HCT116 (cell line): ENCODE results near the gene FAM83E. TPM values are rescaled to one million over a fixed set of nuclear protein-coding genes. Genes with fewer than 3 reads are reported as not detected.

Experiments used
- ATAC-seq: fragments of 200-7000 bp; cut with Tn5 transposase; 2 replicates; pipeline ENCODE4 v1.9.1; 2020; ENCODE audit warnings: mild to moderate bottlenecking, moderate library complexity
- BruUV-seq: library from RNA; stranded (reverse); fragments of 400-500 nt; replicated peaks from 2 replicates; lab custom pipeline; 2021; lab: Mats Ljungman, UMichigan
- CTCF ChIA-PET: fragments of 300-600 bp; sonication (Branson Sonifier 250); formaldehyde crosslinking; loops from one replicate; lab custom pipeline; 2021; ENCODE audit warnings: antibody characterized with exemption; lab: Charles Lee
- POLR2A ChIA-PET: fragments of 300-600, 350-600 bp; sonication (Branson Sonifier 250); formaldehyde crosslinking; loops from one replicate; lab custom pipeline; 2021; ENCODE audit warnings: antibody characterized with exemption; lab: Charles Lee
- RAD21 ChIA-PET, 2 experiments: fragments of 300-600 bp; sonication (Branson Sonifier 250); formaldehyde crosslinking; loops; one replicate each; lab custom pipeline; 2023; ENCODE audit warnings: low total read pairs in 2 of 2; ENCODE audit not compliant: uncharacterized antibody in 2 of 2, unreplicated experiment in 2 of 2, low non-redundant PET in 1 of 2; lab: Charles Lee
- DNase-seq: peaks from one replicate; pipeline ENCODE4 v3.0.0-alpha.2; 2010; ENCODE audit warnings: low read depth, low spot score
- H2AFZ ChIP-seq: fragments of 200-600 bp; shearing (Covaris generic), sonication (generic); 2 replicates; pipeline ENCODE4 v1.6.1; 2017; ENCODE audit warnings: low read depth, mixed run types, mixed read lengths, antibody characterized with exemption, low read length; ENCODE audit not compliant: poor library complexity, severe bottlenecking
- H3K27ac ChIP-seq: 2 replicates; pipeline ENCODE4 v1.5.1; 2012; ENCODE audit warnings: low read depth, low read length
- H3K27me3 ChIP-seq: fragments of 200-600 bp; sonication (generic); 2 replicates; pipeline ENCODE4 v1.6.1; 2016; ENCODE audit warnings: mixed run types, low read length, mixed read lengths; ENCODE audit not compliant: insufficient read depth
- H3K36me3 ChIP-seq, 2 experiments: fragments of 200-500 bp in 1 of 2; fragments of 200-600 bp in 1 of 2; sonication (Bioruptor generic) in 1 of 2; sonication (generic) in 1 of 2; 2 replicates each; pipeline versions ENCODE4 v1.5.1 to v1.6.1; 2014 to 2016; ENCODE audit warnings: low read length in 2 of 2, inconsistent platforms in 1 of 2, mixed read lengths in 1 of 2, mixed run types in 1 of 2; ENCODE audit not compliant: insufficient read depth in 2 of 2, control insufficient read depth in 1 of 2
- H3K4me1 ChIP-seq, 2 experiments: fragments of 200-600 bp in 1 of 2; sonication (generic) in 1 of 2; 2 replicates each; pipeline versions ENCODE4 v1.5.1 to v1.6.1; 2012 to 2017; ENCODE audit warnings: low read length in 2 of 2, inconsistent platforms in 1 of 2, mild to moderate bottlenecking in 1 of 2, mixed read lengths in 1 of 2, mixed run types in 1 of 2, moderate library complexity in 1 of 2; ENCODE audit not compliant: insufficient read depth in 2 of 2, control insufficient read depth in 1 of 2
- H3K4me2 ChIP-seq: fragments of 200-600 bp; sonication (generic); 2 replicates; pipeline ENCODE4 v1.6.1; 2017; ENCODE audit warnings: mixed run types, low read length, mixed read lengths
- H3K4me3 ChIP-seq, 2 experiments: fragments of 200-600 bp in 1 of 2; sonication (generic) in 1 of 2; replicated peaks in 1 of 2; 2 replicates each; pipeline ENCODE4 v1.5.1; 2011 to 2016; ENCODE audit warnings: low read length in 2 of 2, control low read depth in 1 of 2, low read depth in 1 of 2, mild to moderate bottlenecking in 1 of 2, mixed read lengths in 1 of 2, mixed run types in 1 of 2
- H3K79me2 ChIP-seq: fragments of 200-600 bp; sonication (generic); 2 replicates; pipeline ENCODE4 v1.6.1; 2017; ENCODE audit warnings: mild to moderate bottlenecking, mixed run types, low read length, moderate library complexity, mixed read lengths; ENCODE audit not compliant: insufficient read depth
- H3K9ac ChIP-seq: fragments of 200-600 bp; sonication (generic); 2 replicates; pipeline ENCODE4 v1.6.1; 2016; ENCODE audit warnings: low read length, mixed read lengths
- H3K9me2 ChIP-seq: fragments of 200-600 bp; sonication (generic), shearing (Covaris generic); 2 replicates; pipeline ENCODE4 v1.6.1; 2017; ENCODE audit warnings: mixed run types, mild to moderate bottlenecking, moderate library complexity; ENCODE audit not compliant: insufficient read depth
- H3K9me3 ChIP-seq, 2 experiments: fragments of 200-500 bp in 1 of 2; fragments of 200-600 bp in 1 of 2; sonication (Bioruptor generic) in 1 of 2; sonication (generic) in 1 of 2; 2 replicates each; pipeline ENCODE4 v1.6.1; 2014 to 2017; ENCODE audit warnings: low read length in 2 of 2, mixed read lengths in 2 of 2, inconsistent platforms in 1 of 2, low read depth in 1 of 2, mild to moderate bottlenecking in 1 of 2, mixed run types in 1 of 2, moderate library complexity in 1 of 2; ENCODE audit not compliant: control insufficient read depth in 1 of 2, insufficient read depth in 1 of 2
- H4K20me1 ChIP-seq: fragments of 200-600 bp; sonication (generic), shearing (Covaris generic); 2 replicates; pipeline ENCODE4 v1.6.1; 2017; ENCODE audit warnings: mixed run types, mild to moderate bottlenecking, moderate library complexity; ENCODE audit not compliant: insufficient read depth
- EGR1 ChIP-seq: IDR thresholded peaks from 2 replicates; pipeline ENCODE4 v1.6.1; 2012; ENCODE audit warnings: low read depth
- ELF1 ChIP-seq: IDR thresholded peaks from 2 replicates; pipeline ENCODE4 v1.6.1; 2012; ENCODE audit warnings: low read depth, borderline replicate concordance
- EZH2 ChIP-seq: fragments of 200-600 bp; sonication (generic); IDR thresholded peaks from 2 replicates; pipeline ENCODE4 v1.6.1; 2017; ENCODE audit warnings: antibody characterized with exemption, mixed run types
- FOSL1 ChIP-seq: IDR thresholded peaks from 2 replicates; pipeline ENCODE4 v1.6.1; 2012; ENCODE audit warnings: low read depth
- JUND ChIP-seq: IDR thresholded peaks from 2 replicates; pipeline ENCODE4 v1.6.1; 2012
- POLR2A ChIP-seq: IDR thresholded peaks from 2 replicates; pipeline ENCODE4 v1.7.0; 2011; ENCODE audit warnings: borderline replicate concordance; ENCODE audit not compliant: insufficient read depth, insufficient read length; ENCODE audit errors: extremely low read depth
- POLR2AphosphoS5 ChIP-seq: IDR thresholded peaks from 2 replicates; pipeline ENCODE4 v1.6.1; 2011; ENCODE audit warnings: mild to moderate bottlenecking, low read depth, low read length, moderate library complexity
- RAD21 ChIP-seq: IDR thresholded peaks from 2 replicates; pipeline ENCODE4 v1.6.1; 2012; ENCODE audit warnings: low read depth, mild to moderate bottlenecking
- REST ChIP-seq: IDR thresholded peaks from 2 replicates; pipeline ENCODE4 v1.6.1; 2012; ENCODE audit warnings: low read depth
- SIN3A ChIP-seq: IDR thresholded peaks from 2 replicates; pipeline ENCODE4 v1.6.1; 2012; ENCODE audit warnings: low read depth
- SP1 ChIP-seq: IDR thresholded peaks from 2 replicates; pipeline ENCODE4 v1.6.1; 2012; ENCODE audit warnings: low read depth
- SRF ChIP-seq: IDR thresholded peaks from 2 replicates; pipeline ENCODE4 v1.6.1; 2012; ENCODE audit warnings: low read depth
- TCF7L2 ChIP-seq: IDR thresholded peaks from 2 replicates; pipeline ENCODE4 v1.7.0; 2011; ENCODE audit warnings: borderline replicate concordance, inconsistent platforms; ENCODE audit not compliant: insufficient read depth, insufficient read length; ENCODE audit errors: extremely low read depth
- YY1 ChIP-seq: IDR thresholded peaks from 2 replicates; pipeline ENCODE4 v1.6.1; 2011; ENCODE audit warnings: low read length, low read depth, moderate library complexity, mild to moderate bottlenecking; ENCODE audit not compliant: insufficient replicate concordance; ENCODE audit errors: extremely low read depth
- ZBTB33 ChIP-seq: IDR thresholded peaks from 2 replicates; pipeline ENCODE4 v1.6.1; 2011; ENCODE audit warnings: mild to moderate bottlenecking, low read length, moderate library complexity; ENCODE audit not compliant: insufficient replicate concordance; ENCODE audit errors: extremely low read depth
- ZNF274 ChIP-seq: fragments of 200-500 bp; sonication (Bioruptor generic); IDR thresholded peaks from 2 replicates; pipeline ENCODE4 v1.6.1; 2014; ENCODE audit warnings: mild to moderate bottlenecking, low read depth, low read length, inconsistent platforms
- intact Hi-C: fragments of 100-400 bp; cut with micrococcal nuclease; formaldehyde crosslinking; loops from 2 replicates; pipeline ENCODE4 v1.10.0; 2022
- total RNA-seq: library from RNA; stranded (reverse); gene quantifications from one replicate; pipeline ENCODE4 v1.2.1, GENCODE V29; 2021; ENCODE audit not compliant: unreplicated experiment
- TF ChIP-seq, protein P1 (sequence below): IDR thresholded peaks from 2 replicates; pipeline ENCODE4 v1.6.1; 2012
- TF ChIP-seq, protein P2 (sequence below), 3 experiments: fragments of 200-600 bp in 1 of 3; sonication (generic) in 1 of 3; IDR thresholded peaks in 2 of 3; conservative IDR thresholded peaks in 1 of 3; 2 replicates each; pipeline ENCODE4 v1.5.1; 2012 to 2017; ENCODE audit warnings: low read depth in 2 of 3, low read length in 2 of 3, antibody characterized with exemption in 1 of 3, borderline replicate concordance in 1 of 3, control low read depth in 1 of 3, mild to moderate bottlenecking in 1 of 3, mixed read lengths in 1 of 3, mixed run types in 1 of 3, moderate library complexity in 1 of 3; ENCODE audit not compliant: insufficient read depth in 1 of 3

The FAM83E gene
- total RNA-seq, 1 experiment from 2014 or later: 6.8 TPM

- POLR2A ChIA-PET: interaction anchor here (0.7 to 2.5 kb wide), 9 partner anchors 10 to 1362 kb away, joined by 3 to 27 read pairs (median 6); partner anchors contain the start of genes DBP, FUT2, RPL18 and SPHK2
- BruUV-seq: no TSS peak
- no peak for ATAC-seq
These were observed 31.9 kb upstream of the FAM83E start for GRCh38 chr19:48646722-48647216.

More at GRCh38 chr19:48646722-48647216, 31.9 kb upstream of the FAM83E start:
- Histone ChIP-seq H3K79me2 (no peaks in the 10 kb centered on the region), H3K36me3 (no peaks in the 10 kb centered on the region), H4K20me1 (no peaks in the 10 kb centered on the region), H2AFZ (no peak overlapping the region), H3K27me3 (no peaks in the 10 kb centered on the region), H3K4me2 (peak overlapping the region; percentile 85), H3K9me2 (no peaks in the 10 kb centered on the region), H3K4me1 (peaks cover 19 to 56% of the 10 kb centered on the region in 2 experiments), H3K27ac (peak overlapping the region; percentile 83), H3K4me3 (peak overlapping the region; percentile 55 to 58), H3K9me3 (no peaks in the 10 kb centered on the region), H3K9ac (no peak overlapping the region)
- DNase-seq: no peak
- CTCF ChIA-PET: interaction anchor here (1.0 to 2.4 kb wide), 8 partner anchors 9 to 135 kb away, joined by 3 to 8 read pairs (median 6); partner anchors contain the start of genes FUT2, RPL18 and SPHK2
- RAD21 ChIA-PET: interaction anchor here in 1 of 2 experiments (1.0 kb wide), 1 partner anchor 94 kb away, joined by 3 read pairs; no protein-coding TSS in a partner anchor
- intact Hi-C loops: loop anchor here (2.0 kb wide), 3 partner anchors 142 to 196 kb away; no protein-coding TSS in a partner anchor
- TF ChIP-seq REST (no peak), ELF1 (no peak), EGR1 (no peak), RAD21 (no peak), POLR2AphosphoS5 (no peak), YY1 (no peak), FOSL1 (no peak), ZBTB33 (no peak), SP1 (no peak), POLR2A (no peak), EZH2 (no peak), SIN3A (no peak), TCF7L2 (no peak), SRF (no peak), JUND (no peak), ZNF274 (no peak)
- TF ChIP-seq, protein P1, sequence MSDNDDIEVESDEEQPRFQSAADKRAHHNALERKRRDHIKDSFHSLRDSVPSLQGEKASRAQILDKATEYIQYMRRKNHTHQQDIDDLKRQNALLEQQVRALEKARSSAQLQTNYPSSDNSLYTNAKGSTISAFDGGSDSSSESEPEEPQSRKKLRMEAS: no peak
- TF ChIP-seq, protein P2, sequence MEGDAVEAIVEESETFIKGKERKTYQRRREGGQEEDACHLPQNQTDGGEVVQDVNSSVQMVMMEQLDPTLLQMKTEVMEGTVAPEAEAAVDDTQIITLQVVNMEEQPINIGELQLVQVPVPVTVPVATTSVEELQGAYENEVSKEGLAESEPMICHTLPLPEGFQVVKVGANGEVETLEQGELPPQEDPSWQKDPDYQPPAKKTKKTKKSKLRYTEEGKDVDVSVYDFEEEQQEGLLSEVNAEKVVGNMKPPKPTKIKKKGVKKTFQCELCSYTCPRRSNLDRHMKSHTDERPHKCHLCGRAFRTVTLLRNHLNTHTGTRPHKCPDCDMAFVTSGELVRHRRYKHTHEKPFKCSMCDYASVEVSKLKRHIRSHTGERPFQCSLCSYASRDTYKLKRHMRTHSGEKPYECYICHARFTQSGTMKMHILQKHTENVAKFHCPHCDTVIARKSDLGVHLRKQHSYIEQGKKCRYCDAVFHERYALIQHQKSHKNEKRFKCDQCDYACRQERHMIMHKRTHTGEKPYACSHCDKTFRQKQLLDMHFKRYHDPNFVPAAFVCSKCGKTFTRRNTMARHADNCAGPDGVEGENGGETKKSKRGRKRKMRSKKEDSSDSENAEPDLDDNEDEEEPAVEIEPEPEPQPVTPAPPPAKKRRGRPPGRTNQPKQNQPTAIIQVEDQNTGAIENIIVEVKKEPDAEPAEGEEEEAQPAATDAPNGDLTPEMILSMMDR (IDR thresholded peaks at IDR 0.05 in 2 of 3, conservative IDR thresholded peaks at IDR 0.05 in 1 of 3; ENCODE audit: borderline replicate concordance in 1 of 3, insufficient read depth in 1 of 3, low read depth in 2 of 3, low read length in 2 of 3): no peak
